Thoracic aorta (tissue), 2 donors: ENCODE results near the gene KIRREL3. TPM values are rescaled to one million over a fixed set of nuclear protein-coding genes. Genes with fewer than 3 reads are reported as not detected.

Experiments used
- ATAC-seq: fragments of 150-250 bp; one replicate; pipeline ENCODE4 v1.8.0; 2017; ENCODE audit warnings: low read depth; ENCODE audit not compliant: insufficient number of reproducible peaks, low FRiP score
- DNase-seq: peaks from one replicate; pipeline ENCODE4 v3.0.0-alpha.2; 2020; ENCODE audit warnings: low spot score
- H3K27ac ChIP-seq, 2 donors: fragments of 200-600 bp; sonication (generic); 1 replicate in 1 of 2; 2 replicates in 1 of 2; pipeline ENCODE4 v1.5.1; 2016; ENCODE audit warnings: mild to moderate bottlenecking in 2 of 2, moderate library complexity in 2 of 2
- H3K27me3 ChIP-seq: fragments of 200-600 bp; sonication (generic); replicated peaks from 2 replicates; pipeline ENCODE4 v1.6.0; 2016; ENCODE audit warnings: mild to moderate bottlenecking; ENCODE audit not compliant: insufficient read depth
- H3K36me3 ChIP-seq: fragments of 200-600 bp; sonication (generic); one replicate; pipeline ENCODE4 v1.5.1; 2016
- H3K4me1 ChIP-seq, 2 donors: fragments of 200-600 bp; sonication (generic); 1 replicate in 1 of 2; 2 replicates in 1 of 2; pipeline versions ENCODE4 v1.5.1 to v1.6.0; 2016; ENCODE audit warnings: low read depth in 2 of 2, mild to moderate bottlenecking in 1 of 2; ENCODE audit not compliant: control insufficient read depth in 1 of 2
- H3K4me3 ChIP-seq: fragments of 200-600 bp; sonication (generic); 2 replicates; pipeline ENCODE4 v1.5.1; 2016; ENCODE audit warnings: mild to moderate bottlenecking
- H3K9me3 ChIP-seq: fragments of 200-600 bp; sonication (generic); 2 replicates; pipeline ENCODE4 v1.5.1; 2016
- CTCF ChIP-seq: fragments of 200-600 bp; sonication (generic); IDR thresholded peaks from one replicate; pipeline ENCODE4 v1.5.1; 2019; ENCODE audit warnings: antibody characterized with exemption
- total RNA-seq, 2 donors: library from RNA; depleted of rRNA; stranded (reverse); fragments of >200 nt; gene quantifications; one replicate each; pipeline versions ENCODE4 v1.1.0 to v1.2.3, GENCODE V29; 2016

Gene KIRREL3
- total RNA-seq, 2 donors from 2014 or later = not detected

- ATAC-seq = no peak
- no peaks in the 10 kb centered on the region for H3K4me1 ChIP-seq
- H3K27me3 ChIP-seq = no peaks in the 10 kb centered on the region
- no peaks in the 10 kb centered on the region for H3K36me3 ChIP-seq
- H3K27ac ChIP-seq = no peak overlapping the region
- no peak for TF ChIP-seq CTCF
- DNase-seq = no peak
- no peaks in the 10 kb centered on the region for H3K9me3 ChIP-seq
- no peak overlapping the region for H3K4me3 ChIP-seq
These were observed 192.3 kb downstream of the KIRREL3 start for GRCh38 chr11:126808296-126808695.

GRCh38 chr11:126805870-126806269 lies 194.7 kb downstream of the KIRREL3 start:
- no peak for TF ChIP-seq CTCF
- H3K36me3 ChIP-seq = no peaks in the 10 kb centered on the region
- H3K4me3 ChIP-seq = no peak overlapping the region
- ATAC-seq (no peak), DNase-seq (no peak)
- no peaks in the 10 kb centered on the region for H3K9me3 ChIP-seq
- H3K4me1 ChIP-seq = no peaks in the 10 kb centered on the region
- no peaks in the 10 kb centered on the region for H3K27me3 ChIP-seq
- H3K27ac ChIP-seq = no peak overlapping the region

GRCh38 chr11:126804363-126804762 lies 196.2 kb downstream of the KIRREL3 start:
- no peaks in the 10 kb centered on the region for H3K27me3 ChIP-seq
- no peak for DNase-seq
- H3K4me3 ChIP-seq = no peak overlapping the region
- no peak overlapping the region for H3K27ac ChIP-seq
- no peaks in the 10 kb centered on the region for H3K36me3 ChIP-seq
- no peak for TF ChIP-seq CTCF
- no peaks in the 10 kb centered on the region for H3K9me3 ChIP-seq
- no peaks in the 10 kb centered on the region for H3K4me1 ChIP-seq
- no peak for ATAC-seq

GRCh38 chr11:126800009-126800408 lies 200.6 kb downstream of the KIRREL3 start:
- no peak overlapping the region for H3K27ac ChIP-seq
- no peaks in the 10 kb centered on the region for H3K36me3 ChIP-seq
- no peaks in the 10 kb centered on the region for H3K4me1 ChIP-seq
- no peaks in the 10 kb centered on the region for H3K9me3 ChIP-seq
- ATAC-seq (no peak), DNase-seq (no peak)
- TF ChIP-seq CTCF = no peak
- H3K27me3 ChIP-seq = no peaks in the 10 kb centered on the region
- H3K4me3 ChIP-seq = no peak overlapping the region

GRCh38 chr11:126797457-126798169 lies 203.0 kb downstream of the KIRREL3 start:
- no peaks in the 10 kb centered on the region for H3K27me3 ChIP-seq
- no peaks in the 10 kb centered on the region for H3K9me3 ChIP-seq
- no peaks in the 10 kb centered on the region for H3K4me1 ChIP-seq
- ATAC-seq = no peak
- TF ChIP-seq CTCF = no peak
- no peak overlapping the region for H3K4me3 ChIP-seq
- no peaks in the 10 kb centered on the region for H3K36me3 ChIP-seq
- H3K27ac ChIP-seq = no peak overlapping the region
- no peak for DNase-seq
